ENCODE measurements around the gene YAP1. TPM values are rescaled to one million over a fixed set of nuclear protein-coding genes. Genes with fewer than 3 reads are reported as not detected.

Gene YAP1
- total RNA-seq, 1 donor from 2014 or later: 129 TPM

DNA sequence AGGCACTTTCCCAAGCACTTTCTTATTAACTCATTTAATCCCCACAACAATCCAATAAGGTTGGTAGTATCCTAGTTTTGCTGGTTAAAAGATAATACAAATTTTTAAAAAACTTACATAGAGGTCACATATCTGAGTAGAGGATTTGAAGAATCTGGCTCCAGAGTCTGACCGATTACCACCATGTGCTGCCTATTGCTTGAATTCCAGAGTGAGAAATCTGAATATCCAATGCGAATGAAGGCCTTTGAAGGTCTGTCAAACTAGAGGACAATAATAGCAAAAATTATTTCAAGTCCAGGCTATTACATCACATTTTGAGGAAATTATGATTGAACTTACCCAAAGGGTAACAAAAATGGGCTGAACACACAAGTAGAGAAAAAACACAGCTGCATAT, 129.2 kb downstream of the YAP1 start:
- peak overlapping the region; percentile 72 for H3K27ac Mint-ChIP-seq (ENCODE audit: unreplicated experiment)

GRCh38 chr11:102239911-102240310, 129.7 kb downstream of the YAP1 start:
- no peak overlapping the region for H3K4me3 Mint-ChIP-seq (ENCODE audit: unreplicated experiment)
- peak overlapping the region; percentile 72 for H3K27ac Mint-ChIP-seq (ENCODE audit: unreplicated experiment)
- H3K4me1 Mint-ChIP-seq (ENCODE audit: low read depth, unreplicated experiment): peaks cover 47% of the 10 kb centered on the region
- DNase-seq (ENCODE audit: low read depth): no peak
- no peak for TF ChIP-seq EZH2 (IDR thresholded peaks at IDR 0.05; ENCODE audit: insufficient read depth, low read length)
- TF ChIP-seq, protein P1, sequence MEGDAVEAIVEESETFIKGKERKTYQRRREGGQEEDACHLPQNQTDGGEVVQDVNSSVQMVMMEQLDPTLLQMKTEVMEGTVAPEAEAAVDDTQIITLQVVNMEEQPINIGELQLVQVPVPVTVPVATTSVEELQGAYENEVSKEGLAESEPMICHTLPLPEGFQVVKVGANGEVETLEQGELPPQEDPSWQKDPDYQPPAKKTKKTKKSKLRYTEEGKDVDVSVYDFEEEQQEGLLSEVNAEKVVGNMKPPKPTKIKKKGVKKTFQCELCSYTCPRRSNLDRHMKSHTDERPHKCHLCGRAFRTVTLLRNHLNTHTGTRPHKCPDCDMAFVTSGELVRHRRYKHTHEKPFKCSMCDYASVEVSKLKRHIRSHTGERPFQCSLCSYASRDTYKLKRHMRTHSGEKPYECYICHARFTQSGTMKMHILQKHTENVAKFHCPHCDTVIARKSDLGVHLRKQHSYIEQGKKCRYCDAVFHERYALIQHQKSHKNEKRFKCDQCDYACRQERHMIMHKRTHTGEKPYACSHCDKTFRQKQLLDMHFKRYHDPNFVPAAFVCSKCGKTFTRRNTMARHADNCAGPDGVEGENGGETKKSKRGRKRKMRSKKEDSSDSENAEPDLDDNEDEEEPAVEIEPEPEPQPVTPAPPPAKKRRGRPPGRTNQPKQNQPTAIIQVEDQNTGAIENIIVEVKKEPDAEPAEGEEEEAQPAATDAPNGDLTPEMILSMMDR (IDR thresholded peaks at IDR 0.05; ENCODE audit: insufficient read depth, low read depth, low read length): no peak
- Histone ChIP-seq H3K27me3 (ENCODE audit: insufficient read depth, low read length) (no peaks in the 10 kb centered on the region), H3K4me1 (ENCODE audit: insufficient read depth, low read length) (peaks cover 14% of the 10 kb centered on the region), H3K4me3 (ENCODE audit: insufficient read depth, low read depth, low read length) (no peak overlapping the region), H3K79me2 (ENCODE audit: insufficient read depth, low read length) (no peaks in the 10 kb centered on the region), H3K27ac (ENCODE audit: low read depth, low read length) (no peak overlapping the region), H3K9ac (ENCODE audit: low read length) (no peak overlapping the region), H2AFZ (ENCODE audit: low read depth, low read length) (no peak overlapping the region), H3K4me2 (ENCODE audit: low read length) (no peak overlapping the region), H3K9me3 (ENCODE audit: insufficient read depth, low read depth, low read length) (no peaks in the 10 kb centered on the region), H4K20me1 (ENCODE audit: insufficient read depth, low read length) (no peaks in the 10 kb centered on the region), H3K36me3 (ENCODE audit: insufficient read depth, low read length) (no peaks in the 10 kb centered on the region)
- H3K27me3 Mint-ChIP-seq (ENCODE audit: low read depth, unreplicated experiment): no peaks in the 10 kb centered on the region
- H3K9me3 Mint-ChIP-seq (ENCODE audit: unreplicated experiment): no peaks in the 10 kb centered on the region
- peaks cover 3% of the 10 kb centered on the region for H3K36me3 Mint-ChIP-seq (ENCODE audit: low read depth, unreplicated experiment)
- no peak for FAIRE-seq

More for the DNA sequence above, 129.2 kb downstream of the YAP1 start:
- Mint-ChIP-seq H3K4me3 (ENCODE audit: unreplicated experiment) (no peak overlapping the region), H3K36me3 (ENCODE audit: low read depth, unreplicated experiment) (peaks cover 5% of the 10 kb centered on the region), H3K27me3 (ENCODE audit: low read depth, unreplicated experiment) (no peaks in the 10 kb centered on the region), H3K4me1 (ENCODE audit: low read depth, unreplicated experiment) (peaks cover 47% of the 10 kb centered on the region), H3K9me3 (ENCODE audit: unreplicated experiment) (no peaks in the 10 kb centered on the region)
- Histone ChIP-seq H4K20me1 (ENCODE audit: insufficient read depth, low read length) (no peaks in the 10 kb centered on the region), H3K36me3 (ENCODE audit: insufficient read depth, low read length) (no peaks in the 10 kb centered on the region), H3K4me3 (ENCODE audit: insufficient read depth, low read depth, low read length) (no peak overlapping the region), H3K79me2 (ENCODE audit: insufficient read depth, low read length) (no peaks in the 10 kb centered on the region), H3K4me1 (ENCODE audit: insufficient read depth, low read length) (peaks cover 11% of the 10 kb centered on the region), H3K9ac (ENCODE audit: low read length) (no peak overlapping the region), H3K27ac (ENCODE audit: low read depth, low read length) (no peak overlapping the region), H3K9me3 (ENCODE audit: insufficient read depth, low read depth, low read length) (no peaks in the 10 kb centered on the region), H2AFZ (ENCODE audit: low read depth, low read length) (no peak overlapping the region), H3K4me2 (ENCODE audit: low read length) (no peak overlapping the region), H3K27me3 (ENCODE audit: insufficient read depth, low read length) (no peaks in the 10 kb centered on the region)
- FAIRE-seq (no peak), DNase-seq (ENCODE audit: low read depth) (no peak)
- TF ChIP-seq, protein P1 (IDR thresholded peaks at IDR 0.05; ENCODE audit: insufficient read depth, low read depth, low read length): no peak
- TF ChIP-seq EZH2 (IDR thresholded peaks at IDR 0.05; ENCODE audit: insufficient read depth, low read length): no peak

DNA sequence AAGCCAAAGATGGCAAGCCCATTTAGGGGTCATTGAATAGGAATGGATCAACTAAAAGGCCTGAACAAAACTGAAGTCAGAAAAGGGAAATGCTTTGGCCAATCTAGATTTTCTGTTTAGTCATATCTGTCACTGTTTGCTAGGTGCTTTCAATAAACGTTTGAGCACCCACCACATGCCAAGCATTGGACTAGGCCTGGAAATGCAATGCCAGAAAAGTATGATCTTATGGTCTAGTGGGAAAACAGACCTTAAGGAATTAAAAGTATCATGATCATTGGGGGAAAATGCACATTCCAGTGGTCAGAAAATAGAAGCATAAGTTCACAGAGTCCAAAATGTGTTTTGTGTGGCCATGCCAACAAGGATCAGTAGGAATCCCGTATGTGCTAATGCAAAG, 130.3 kb downstream of the YAP1 start:
- no peak overlapping the region for H3K27ac ChIP-seq (ENCODE audit: low read depth, low read length)

More for the DNA sequence above, 130.3 kb downstream of the YAP1 start:
- Histone ChIP-seq H3K9me3 (ENCODE audit: insufficient read depth, low read depth, low read length) (no peaks in the 10 kb centered on the region), H3K4me1 (ENCODE audit: insufficient read depth, low read length) (peaks cover 18% of the 10 kb centered on the region), H3K27me3 (ENCODE audit: insufficient read depth, low read length) (no peaks in the 10 kb centered on the region), H3K79me2 (ENCODE audit: insufficient read depth, low read length) (no peaks in the 10 kb centered on the region), H2AFZ (ENCODE audit: low read depth, low read length) (no peak overlapping the region), H3K4me2 (ENCODE audit: low read length) (no peak overlapping the region), H3K36me3 (ENCODE audit: insufficient read depth, low read length) (no peaks in the 10 kb centered on the region), H3K9ac (ENCODE audit: low read length) (no peak overlapping the region), H3K4me3 (ENCODE audit: insufficient read depth, low read depth, low read length) (no peak overlapping the region), H4K20me1 (ENCODE audit: insufficient read depth, low read length) (no peaks in the 10 kb centered on the region)
- no peaks in the 10 kb centered on the region for H3K27me3 Mint-ChIP-seq (ENCODE audit: low read depth, unreplicated experiment)
- no peak overlapping the region for H3K4me3 Mint-ChIP-seq (ENCODE audit: unreplicated experiment)
- peak overlapping the region; percentile 26 for H3K27ac Mint-ChIP-seq (ENCODE audit: unreplicated experiment)
- FAIRE-seq (no peak), DNase-seq (ENCODE audit: low read depth) (peak; percentile 79)
- no peaks in the 10 kb centered on the region for H3K36me3 Mint-ChIP-seq (ENCODE audit: low read depth, unreplicated experiment)
- H3K4me1 Mint-ChIP-seq (ENCODE audit: low read depth, unreplicated experiment): peaks cover 44% of the 10 kb centered on the region
- TF ChIP-seq, protein P1 (IDR thresholded peaks at IDR 0.05; ENCODE audit: insufficient read depth, low read depth, low read length): no peak
- TF ChIP-seq EZH2 (IDR thresholded peaks at IDR 0.05; ENCODE audit: insufficient read depth, low read length): no peak
- H3K9me3 Mint-ChIP-seq (ENCODE audit: unreplicated experiment): no peaks in the 10 kb centered on the region
